Activated effector memory CD4-positive, alpha-beta T cell treated with Interleukin-2 at 50 U/mL for 16 hours (primary cell): ENCODE results near the gene SIL1.
"Not testable (repeated sequence)": the region's sequence is repeated elsewhere in the genome, so short reads cannot be mapped to it uniquely, and the experiment has no call there.

Experiments
- DNase-seq: peaks from one replicate; pipeline ENCODE4 v3.0.0-alpha.2; 2020

Gene SIL1

GRCh38 chr5:139171779-139172404 lies 26.3 kb downstream of the SIL1 start:
- no peak for DNase-seq

GRCh38 chr5:139167952-139168720 lies 30.0 kb downstream of the SIL1 start:
- no peak for DNase-seq

GRCh38 chr5:139167533-139167932 lies 30.6 kb downstream of the SIL1 start:
- DNase-seq: no peak

GRCh38 chr5:139167063-139167462 lies 31.1 kb downstream of the SIL1 start:
- no peak for DNase-seq

GRCh38 chr5:139164897-139165296 lies 33.3 kb downstream of the SIL1 start:
- not testable (repeated sequence) for DNase-seq

GRCh38 chr5:139164020-139164419 lies 34.1 kb downstream of the SIL1 start:
- no peak for DNase-seq

GRCh38 chr5:139162448-139162847 lies 35.7 kb downstream of the SIL1 start:
- DNase-seq: no peak

- no peak for DNase-seq
Observed at GRCh38 chr5:139158791-139159190, 39.4 kb downstream of the SIL1 start.

- no peak for DNase-seq
Observed at GRCh38 chr5:139157556-139157955, 40.6 kb downstream of the SIL1 start.

- DNase-seq: no peak
Observed at GRCh38 chr5:139156814-139157213, 41.4 kb downstream of the SIL1 start.

GRCh38 chr5:139155333-139155732 lies 42.8 kb downstream of the SIL1 start:
- no peak for DNase-seq

GRCh38 chr5:139151902-139152301 lies 46.3 kb downstream of the SIL1 start:
- no peak for DNase-seq

GRCh38 chr5:139150367-139150999 lies 47.7 kb downstream of the SIL1 start:
- no peak for DNase-seq

GRCh38 chr5:139149477-139150199 lies 48.5 kb downstream of the SIL1 start:
- DNase-seq: no peak

- no peak for DNase-seq
Observed at GRCh38 chr5:139148986-139149385, 49.2 kb downstream of the SIL1 start.

- no peak for DNase-seq
Observed at GRCh38 chr5:139148306-139148705, 49.9 kb downstream of the SIL1 start.

- no peak for DNase-seq
Observed at GRCh38 chr5:139147483-139148087, 50.6 kb downstream of the SIL1 start.

- no peak for DNase-seq
Observed at GRCh38 chr5:139146809-139147482, 51.2 kb downstream of the SIL1 start.

GRCh38 chr5:139141446-139142204 lies 56.5 kb downstream of the SIL1 start:
- no peak for DNase-seq

- DNase-seq: no peak
Observed at GRCh38 chr5:139140591-139141071, 57.5 kb downstream of the SIL1 start.

- DNase-seq: no peak
Observed at GRCh38 chr5:139138809-139139208, 59.4 kb downstream of the SIL1 start.
